Kidney epithelial cell (primary cell): ENCODE measurements around the gene MAML2. TPM values are rescaled to one million over a fixed set of nuclear protein-coding genes. Genes with fewer than 3 reads are reported as not detected.

Experiments used
- DNase-seq: peaks from one replicate; pipeline ENCODE4 v3.0.0-alpha.2; 2010; ENCODE audit warnings: low read depth
- H3K27me3 ChIP-seq: 2 replicates; pipeline ENCODE4 v1.6.0; 2011; ENCODE audit warnings: low read length; ENCODE audit not compliant: control insufficient read depth, insufficient read depth
- H3K36me3 ChIP-seq: 2 replicates; pipeline ENCODE4 v1.5.1; 2011; ENCODE audit warnings: low read length; ENCODE audit not compliant: control insufficient read depth, insufficient read depth
- H3K4me3 ChIP-seq: 2 replicates; pipeline ENCODE4 v1.5.1; 2011; ENCODE audit warnings: low read depth, mild to moderate bottlenecking, control low read depth, low read length
- total RNA-seq: library from RNA; depleted of rRNA; stranded (reverse); fragments of >200 nt; gene quantifications from 2 replicates; pipeline ENCODE4 v1.2.3, GENCODE V29; 2015
- TF ChIP-seq, protein P1 (sequence below): IDR thresholded peaks from 2 replicates; pipeline ENCODE4 v1.5.1; 2011; ENCODE audit warnings: mild to moderate bottlenecking, moderate library complexity, low read length, control low read depth, inconsistent platforms; ENCODE audit not compliant: insufficient read depth, poor library complexity, severe bottlenecking

MAML2 gene
- total RNA-seq, 1 donor from 2014 or later: 12.3 TPM

GRCh38 chr11:96063886-96064285 is 279.1 kb downstream of the MAML2 start:
- Histone ChIP-seq H3K4me3 (no peak overlapping the region), H3K27me3 (no peaks in the 10 kb centered on the region), H3K36me3 (no peaks in the 10 kb centered on the region)
- no peak for DNase-seq
- TF ChIP-seq, protein P1, sequence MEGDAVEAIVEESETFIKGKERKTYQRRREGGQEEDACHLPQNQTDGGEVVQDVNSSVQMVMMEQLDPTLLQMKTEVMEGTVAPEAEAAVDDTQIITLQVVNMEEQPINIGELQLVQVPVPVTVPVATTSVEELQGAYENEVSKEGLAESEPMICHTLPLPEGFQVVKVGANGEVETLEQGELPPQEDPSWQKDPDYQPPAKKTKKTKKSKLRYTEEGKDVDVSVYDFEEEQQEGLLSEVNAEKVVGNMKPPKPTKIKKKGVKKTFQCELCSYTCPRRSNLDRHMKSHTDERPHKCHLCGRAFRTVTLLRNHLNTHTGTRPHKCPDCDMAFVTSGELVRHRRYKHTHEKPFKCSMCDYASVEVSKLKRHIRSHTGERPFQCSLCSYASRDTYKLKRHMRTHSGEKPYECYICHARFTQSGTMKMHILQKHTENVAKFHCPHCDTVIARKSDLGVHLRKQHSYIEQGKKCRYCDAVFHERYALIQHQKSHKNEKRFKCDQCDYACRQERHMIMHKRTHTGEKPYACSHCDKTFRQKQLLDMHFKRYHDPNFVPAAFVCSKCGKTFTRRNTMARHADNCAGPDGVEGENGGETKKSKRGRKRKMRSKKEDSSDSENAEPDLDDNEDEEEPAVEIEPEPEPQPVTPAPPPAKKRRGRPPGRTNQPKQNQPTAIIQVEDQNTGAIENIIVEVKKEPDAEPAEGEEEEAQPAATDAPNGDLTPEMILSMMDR: no peak

GRCh38 chr11:96063053-96063452 is 279.9 kb downstream of the MAML2 start:
- no peak for DNase-seq
- H3K36me3 ChIP-seq: no peaks in the 10 kb centered on the region
- TF ChIP-seq, protein P1: no peak
- no peaks in the 10 kb centered on the region for H3K27me3 ChIP-seq
- no peak overlapping the region for H3K4me3 ChIP-seq

DNA sequence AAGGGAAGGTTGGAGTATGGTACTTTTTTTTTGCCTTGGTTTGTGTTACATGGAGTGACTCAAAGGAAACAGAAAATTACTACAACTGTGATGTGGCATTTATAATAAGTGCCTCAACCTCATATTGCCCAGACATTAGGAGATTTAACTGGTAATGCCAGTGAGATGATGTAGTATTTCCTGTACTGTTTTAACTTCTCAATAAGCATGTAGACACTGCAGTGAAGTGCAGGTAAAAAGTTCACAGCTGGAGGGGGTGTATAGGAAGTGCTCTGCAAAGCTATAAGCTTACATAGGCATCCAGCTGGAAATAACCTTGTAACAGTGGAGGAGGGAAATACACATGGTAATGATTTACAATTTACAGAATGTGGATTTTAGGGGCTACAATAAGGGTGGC is 280.9 kb downstream of the MAML2 start:
- no peak for DNase-seq
- Histone ChIP-seq H3K27me3 (no peaks in the 10 kb centered on the region), H3K36me3 (no peaks in the 10 kb centered on the region), H3K4me3 (no peak overlapping the region)
- TF ChIP-seq, protein P1: no peak

- Histone ChIP-seq H3K27me3 (no peaks in the 10 kb centered on the region), H3K36me3 (no peaks in the 10 kb centered on the region), H3K4me3 (no peak overlapping the region)
- TF ChIP-seq, protein P1: no peak
- no peak for DNase-seq
Observed at GRCh38 chr11:96061730-96062129, 281.3 kb downstream of the MAML2 start.

GRCh38 chr11:96061069-96061468 is 281.9 kb downstream of the MAML2 start:
- TF ChIP-seq, protein P1: no peak
- Histone ChIP-seq H3K4me3 (no peak overlapping the region), H3K36me3 (no peaks in the 10 kb centered on the region), H3K27me3 (no peaks in the 10 kb centered on the region)
- no peak for DNase-seq

DNA sequence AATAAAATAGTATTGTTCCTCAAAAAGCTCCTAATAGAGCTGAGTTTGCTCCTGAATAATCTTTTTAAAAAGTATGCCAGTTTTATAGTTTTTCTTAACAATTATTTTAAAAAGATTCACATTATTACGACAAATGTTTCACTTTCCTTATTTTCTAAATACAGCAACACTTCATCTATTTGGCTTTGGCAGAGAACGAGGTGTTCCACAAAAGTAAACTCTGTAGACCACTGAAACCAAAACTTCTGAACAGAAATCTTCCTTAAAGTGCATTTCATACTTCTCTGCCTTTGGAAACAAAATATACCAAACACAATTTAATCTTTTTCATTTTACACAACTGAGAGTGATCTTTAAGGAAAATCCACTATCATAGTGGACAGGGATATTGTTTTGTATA is 285.5 kb downstream of the MAML2 start:
- no peaks in the 10 kb centered on the region for H3K27me3 ChIP-seq
- no peak overlapping the region for H3K4me3 ChIP-seq
- TF ChIP-seq, protein P1: no peak
- no peaks in the 10 kb centered on the region for H3K36me3 ChIP-seq
- no peak for DNase-seq
